Measurements from ENCODE around the gene TAF11L6.
"Not testable (repeated sequence)": the region's sequence is repeated elsewhere in the genome, so short reads cannot be mapped to it uniquely, and the experiment has no call there.

TAF11L6 gene

DNA sequence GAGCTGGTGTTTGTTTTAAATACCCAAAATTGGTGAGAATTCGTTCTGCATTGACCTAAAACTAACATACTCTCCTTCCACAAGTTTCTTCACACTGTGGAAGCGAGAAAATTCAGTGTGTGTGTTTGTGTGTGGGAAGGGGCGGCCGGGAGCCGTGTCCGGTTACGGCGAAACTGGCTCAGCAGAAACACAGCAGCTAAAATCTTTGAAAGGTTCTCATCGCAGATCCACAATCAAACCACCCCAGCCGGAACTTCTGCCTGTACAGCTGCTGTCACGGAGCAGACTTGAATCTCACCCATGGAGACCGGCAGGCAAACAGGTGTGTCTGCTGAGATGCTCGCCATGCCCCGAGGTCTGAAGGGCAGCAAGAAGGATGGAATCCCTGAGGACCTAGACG, at the start of gene TAF11L6:
Gene TAF11L6, plus strand, starts transcription at position 301 of the 400 bp plus-strand sequence.
- not testable (repeated sequence) for DNase-seq (ENCODE audit: low read depth in 2 of 2)

DNA sequence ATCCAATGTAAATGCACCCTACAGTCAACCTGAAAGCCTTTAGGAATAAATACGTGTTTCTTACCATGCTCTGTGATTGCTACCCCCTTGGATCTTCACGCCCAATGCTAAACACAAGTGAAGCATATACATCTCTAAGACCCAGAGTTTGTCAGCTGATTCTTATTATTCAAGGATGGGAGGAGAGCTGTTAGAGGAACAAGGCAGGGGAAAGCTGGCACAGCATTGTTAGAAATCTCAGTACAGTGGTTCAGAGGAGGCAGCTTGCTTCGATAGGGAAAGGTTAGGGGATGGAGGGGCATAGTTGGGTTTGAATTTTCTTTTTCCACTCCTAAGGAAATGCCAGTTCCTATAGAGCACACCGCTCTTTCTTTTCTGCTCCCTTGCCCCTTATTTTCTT, 47.1 kb upstream of the TAF11L6 start:
- no peak for DNase-seq (ENCODE audit: low read depth in 2 of 2)

DNA sequence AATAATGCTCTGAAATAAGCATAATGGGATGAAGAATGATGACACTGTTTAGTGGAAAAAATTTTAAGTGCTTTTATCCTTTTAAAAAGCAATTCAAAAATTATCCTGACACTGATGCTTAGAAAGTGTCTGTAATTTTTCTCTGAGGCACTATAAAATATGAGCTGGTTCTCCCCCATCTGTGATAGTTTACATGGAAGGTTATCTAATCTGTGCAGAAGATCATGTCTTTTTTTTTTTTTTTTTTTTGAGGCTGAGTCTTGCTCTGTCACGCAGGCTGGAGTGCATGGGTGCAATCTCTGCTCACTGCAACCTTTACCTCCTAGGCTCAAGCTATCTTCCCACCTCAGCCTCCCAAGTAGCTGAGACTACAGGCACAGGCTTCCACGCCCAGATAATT, 45.7 kb upstream of the TAF11L6 start:
- no peak for DNase-seq (ENCODE audit: low read depth in 2 of 2)

- not testable (repeated sequence) for DNase-seq (ENCODE audit: low read depth in 2 of 2)
Measured at GRCh38 chr5:17486464-17487173, 41.9 kb upstream of the TAF11L6 start.

- no peak for DNase-seq (ENCODE audit: low read depth in 2 of 2)
Measured at GRCh38 chr5:17487174-17487512, 41.3 kb upstream of the TAF11L6 start.

DNA sequence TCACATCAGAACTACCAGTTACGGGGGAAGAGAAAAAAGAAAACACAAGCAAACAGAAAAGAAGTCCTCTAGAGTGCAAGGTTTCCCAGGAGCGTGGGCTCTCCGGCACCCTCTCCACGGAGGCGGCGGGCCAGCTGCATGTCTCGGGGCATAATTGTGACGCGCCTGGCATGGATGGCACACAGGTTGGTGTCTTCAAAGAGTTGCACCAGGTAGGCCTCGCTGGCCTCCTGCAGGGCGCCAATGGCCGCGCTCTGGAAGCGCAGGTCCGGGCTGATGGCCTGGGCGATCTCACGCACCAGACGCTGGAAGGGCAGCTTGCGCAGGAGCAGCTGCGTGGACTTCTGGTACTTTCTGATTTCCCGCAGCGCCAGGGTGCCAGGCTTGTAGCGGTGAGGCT, 37.2 kb upstream of the TAF11L6 start:
- DNase-seq (ENCODE audit: low read depth in 2 of 2) = not testable (repeated sequence)

DNA sequence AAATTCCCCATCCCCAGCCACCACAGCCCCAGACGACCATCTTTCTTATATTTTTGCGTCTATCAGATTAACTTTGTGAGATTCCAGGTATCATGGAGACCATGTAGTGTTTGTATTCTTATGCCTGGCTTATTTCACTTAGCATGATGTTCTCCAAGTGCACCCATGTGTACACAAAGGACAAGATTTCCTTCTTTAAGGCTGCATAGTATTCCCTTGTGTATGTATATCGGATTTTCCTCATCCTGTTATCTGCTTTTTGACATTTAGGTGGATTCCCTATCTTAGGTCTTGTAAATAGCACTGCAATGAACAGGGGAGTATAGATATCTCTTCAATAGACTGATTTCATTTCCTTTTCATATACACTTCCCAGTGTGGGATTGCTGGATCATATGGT, 35.7 kb upstream of the TAF11L6 start:
- DNase-seq (ENCODE audit: low read depth in 2 of 2) = no peak

DNA sequence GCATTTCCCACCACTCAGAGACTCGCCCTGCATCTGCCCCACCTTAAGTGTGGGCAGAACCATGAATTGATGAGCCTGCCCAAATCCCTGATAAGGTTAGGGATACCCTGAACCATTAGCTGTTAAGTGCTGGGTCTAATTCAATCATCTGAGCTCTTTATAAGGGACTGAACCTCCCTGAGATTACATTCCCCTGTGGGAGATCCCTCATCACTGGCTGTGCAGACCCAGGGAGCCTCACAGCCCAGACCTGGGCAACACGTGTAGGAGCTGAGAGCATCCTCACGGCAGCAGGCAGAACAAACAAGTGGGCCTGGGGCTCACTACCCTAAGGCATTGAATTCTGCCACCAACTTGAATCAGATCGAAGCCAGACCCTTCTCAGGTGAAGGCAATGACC, 31.0 kb upstream of the TAF11L6 start:
- DNase-seq (ENCODE audit: low read depth in 2 of 2) = no peak

DNA sequence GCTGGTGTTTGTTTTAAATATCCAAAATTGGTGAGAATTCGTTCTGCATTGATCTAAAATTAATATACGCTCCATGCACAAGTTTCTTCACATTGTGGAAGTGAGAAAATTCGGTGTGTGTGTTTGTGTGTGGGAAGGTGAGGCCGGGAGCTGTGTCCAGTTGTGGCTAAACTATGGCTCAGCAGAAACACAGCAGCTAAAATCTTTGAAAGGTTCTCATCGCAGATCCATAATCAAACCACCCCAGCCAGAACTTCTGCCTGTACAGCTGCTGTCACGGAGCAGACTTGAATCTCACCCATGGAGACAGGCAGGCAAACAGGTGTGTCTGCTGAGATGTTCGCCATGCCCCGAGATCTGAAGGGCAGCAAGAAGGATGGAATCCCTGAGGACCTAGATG, 30.5 kb upstream of the TAF11L6 start, which contains the start of gene TAF11L2:
Gene TAF11L2, plus strand, starts transcription at position 301 of the 400 bp plus-strand sequence.
- not testable (repeated sequence) for DNase-seq (ENCODE audit: low read depth in 2 of 2)

DNA sequence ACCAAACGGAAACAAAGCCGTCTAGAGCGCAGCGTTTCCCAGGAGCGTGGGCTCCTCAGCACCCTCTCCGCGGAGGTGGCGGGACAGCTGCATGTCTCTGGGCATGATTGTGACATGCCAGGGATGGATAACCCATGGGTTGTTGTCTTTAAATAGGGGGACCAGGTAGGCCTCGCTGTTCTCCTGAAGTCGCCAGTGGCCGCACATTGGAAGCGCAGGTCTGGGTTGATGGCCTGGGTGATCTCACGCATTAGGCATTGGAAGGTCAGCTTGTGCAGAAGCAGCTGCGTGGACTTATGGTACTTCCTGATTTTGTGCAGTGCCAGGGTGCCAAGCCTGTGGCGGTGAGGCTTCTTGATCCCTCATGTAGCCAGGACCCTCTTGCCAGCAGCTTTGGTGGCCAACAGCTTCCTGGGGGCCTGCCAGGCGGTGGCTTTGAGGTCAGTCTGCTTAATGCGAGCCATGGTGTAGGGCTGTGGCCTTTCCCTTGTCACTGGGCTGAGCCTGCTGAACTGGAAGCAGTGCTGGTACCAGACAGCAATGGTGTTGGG, 16.6 kb upstream of the TAF11L6 start:
- no peak for DNase-seq (ENCODE audit: low read depth in 2 of 2)

DNA sequence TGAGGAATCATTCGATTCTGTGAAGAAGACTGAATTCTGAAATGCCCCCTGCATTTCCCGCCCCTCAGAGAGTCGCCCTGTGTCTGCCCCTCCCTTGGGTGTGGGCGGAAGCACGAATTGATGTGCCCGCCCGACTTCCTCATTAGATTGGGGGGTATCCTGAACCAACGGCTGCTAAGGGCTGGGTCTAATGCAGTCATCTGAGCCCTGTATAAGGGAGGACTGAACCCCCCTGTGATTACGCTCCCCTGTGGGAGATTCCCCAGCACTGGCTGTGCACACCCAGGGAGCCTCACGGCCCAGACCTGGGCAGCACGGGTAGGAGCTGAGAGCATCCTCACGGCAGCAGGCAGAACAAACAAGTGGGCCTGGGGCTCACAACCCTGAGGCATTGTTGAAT, 10.9 kb upstream of the TAF11L6 start:
- DNase-seq (ENCODE audit: low read depth in 2 of 2) = not testable (repeated sequence)

DNA sequence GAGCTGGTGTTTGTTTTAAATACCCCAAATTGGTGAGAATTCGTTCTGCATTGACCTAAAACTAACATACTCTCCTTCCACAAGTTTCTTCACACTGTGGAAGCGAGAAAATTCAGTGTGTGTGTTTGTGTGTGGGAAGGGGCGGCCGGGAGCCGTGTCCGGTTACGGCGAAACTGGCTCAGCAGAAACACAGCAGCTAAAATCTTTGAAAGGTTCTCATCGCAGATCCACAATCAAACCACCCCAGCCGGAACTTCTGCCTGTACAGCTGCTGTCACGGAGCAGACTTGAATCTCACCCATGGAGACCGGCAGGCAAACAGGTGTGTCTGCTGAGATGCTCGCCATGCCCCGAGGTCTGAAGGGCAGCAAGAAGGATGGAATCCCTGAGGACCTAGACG, 10.4 kb upstream of the TAF11L6 start, which contains the start of gene TAF11L3:
Gene TAF11L3, plus strand, starts transcription at position 301 of the 400 bp plus-strand sequence.
- not testable (repeated sequence) for DNase-seq (ENCODE audit: low read depth in 2 of 2)

DNA sequence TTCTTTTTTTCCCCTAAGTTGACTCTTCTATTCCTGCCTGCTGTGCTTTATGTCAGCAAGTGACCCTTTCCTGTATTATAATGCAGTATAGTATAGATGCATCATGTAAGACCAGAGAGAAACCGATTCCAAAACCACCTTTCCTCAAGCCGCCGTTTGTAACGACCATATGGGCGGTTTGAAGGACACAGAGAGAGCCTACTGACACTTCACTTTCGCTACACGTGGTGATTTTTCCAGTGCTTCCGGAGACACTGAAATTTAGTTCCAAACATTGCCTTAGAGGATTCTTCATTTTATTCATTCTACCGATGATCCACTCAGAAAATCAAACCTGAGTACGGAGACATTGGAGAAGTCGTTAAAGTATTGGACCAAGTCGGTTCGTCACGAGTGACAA, 9.0 kb upstream of the TAF11L6 start:
- DNase-seq (ENCODE audit: low read depth in 2 of 2) = not testable (repeated sequence)

DNA sequence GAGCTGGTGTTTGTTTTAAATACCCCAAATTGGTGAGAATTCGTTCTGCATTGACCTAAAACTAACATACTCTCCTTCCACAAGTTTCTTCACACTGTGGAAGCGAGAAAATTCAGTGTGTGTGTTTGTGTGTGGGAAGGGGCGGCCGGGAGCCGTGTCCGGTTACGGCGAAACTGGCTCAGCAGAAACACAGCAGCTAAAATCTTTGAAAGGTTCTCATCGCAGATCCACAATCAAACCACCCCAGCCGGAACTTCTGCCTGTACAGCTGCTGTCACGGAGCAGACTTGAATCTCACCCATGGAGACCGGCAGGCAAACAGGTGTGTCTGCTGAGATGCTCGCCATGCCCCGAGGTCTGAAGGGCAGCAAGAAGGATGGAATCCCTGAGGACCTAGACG, 7.0 kb upstream of the TAF11L6 start, which contains the start of gene TAF11L4:
Gene TAF11L4, plus strand, starts transcription at position 301 of the 400 bp plus-strand sequence.
- not testable (repeated sequence) for DNase-seq (ENCODE audit: low read depth in 2 of 2)

- not testable (repeated sequence) for DNase-seq (ENCODE audit: low read depth in 2 of 2)
Measured at GRCh38 chr5:17524935-17525334, 3.5 kb upstream of the TAF11L6 start, which contains the start of gene TAF11L5. TAF11L5 (plus strand) TSS chr5:17525235.

- not testable (repeated sequence) for DNase-seq (ENCODE audit: low read depth in 2 of 2)
Measured at GRCh38 chr5:17526504-17526903, 2.0 kb upstream of the TAF11L6 start.

Measured in activated CD4-positive, alpha-beta T cell treated with anti-CD3 and anti-CD28 coated beads for 24 hours (primary cell).